Left lobe of liver (tissue), 2 donors: ENCODE data around the gene COPZ1. TPM values are rescaled to one million over a fixed set of nuclear protein-coding genes. Genes with fewer than 3 reads are reported as not detected.
A peak's percentile ranks its signal among the peaks of the same experiment; 100 is the strongest.
"Not testable (repeated sequence)": the region's sequence is repeated elsewhere in the genome, so short reads cannot be mapped to it uniquely, and the experiment has no call there.

Experiments used
- ATAC-seq: fragments of 200-7000 bp; cut with Tn5 transposase; one replicate; pipeline ENCODE4 v1.9.1; 2020; ENCODE audit warnings: mild to moderate bottlenecking, moderate library complexity
- DNase-seq: peaks from one replicate; pipeline ENCODE4 v3.0.0-alpha.2; 2020; ENCODE audit warnings: low spot score
- total RNA-seq: library from RNA; stranded (reverse); gene quantifications from one replicate; pipeline ENCODE4 v1.2.1, GENCODE V29; 2021
- donor health status: DM: no; HTN: no; CAD: no; lungs with moderate emphysema.
- donor health status: DM: no; HTN: yes; CAD: no.

The COPZ1 gene
- total RNA-seq, 1 donor from 2014 or later: 71.7 TPM

GRCh38 chr12:54330442-54330841 lies 5.5 kb downstream of the COPZ1 start:
- no peak for DNase-seq
- no peak for ATAC-seq

- DNase-seq: no peak
- ATAC-seq: no peak
Measured at GRCh38 chr12:54331461-54331860, 6.5 kb downstream of the COPZ1 start.

DNA sequence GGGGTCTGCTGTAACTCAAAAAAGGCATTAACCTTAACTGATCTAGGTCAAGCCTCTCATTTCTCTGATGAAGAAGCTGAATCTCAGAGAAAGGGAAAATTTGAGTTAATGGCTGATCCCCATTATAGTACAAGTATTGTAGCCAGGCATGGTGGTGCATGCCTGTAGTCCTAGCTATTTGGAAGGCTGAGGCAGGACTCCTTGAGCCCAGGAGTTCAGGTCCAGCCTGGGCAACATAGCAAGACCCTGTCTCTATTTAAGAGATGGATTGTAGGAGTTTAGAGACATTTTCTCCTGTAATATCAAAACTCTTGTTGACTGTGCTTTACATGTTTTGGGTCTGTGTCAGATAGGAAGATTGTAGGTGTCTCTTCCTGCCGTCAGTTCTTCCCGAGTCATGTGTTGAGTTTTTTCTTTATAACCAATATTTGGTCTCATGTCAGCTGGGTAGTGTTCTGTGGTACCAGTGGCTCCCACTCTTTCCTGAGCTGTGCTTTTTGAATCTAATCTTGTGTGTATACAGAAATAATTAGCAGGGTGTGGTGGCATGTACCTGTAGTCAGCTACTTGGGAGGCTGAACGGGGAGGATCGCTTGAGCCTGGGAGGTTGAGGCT lies 8.6 kb downstream of the COPZ1 start:
- no peak for DNase-seq

DNA sequence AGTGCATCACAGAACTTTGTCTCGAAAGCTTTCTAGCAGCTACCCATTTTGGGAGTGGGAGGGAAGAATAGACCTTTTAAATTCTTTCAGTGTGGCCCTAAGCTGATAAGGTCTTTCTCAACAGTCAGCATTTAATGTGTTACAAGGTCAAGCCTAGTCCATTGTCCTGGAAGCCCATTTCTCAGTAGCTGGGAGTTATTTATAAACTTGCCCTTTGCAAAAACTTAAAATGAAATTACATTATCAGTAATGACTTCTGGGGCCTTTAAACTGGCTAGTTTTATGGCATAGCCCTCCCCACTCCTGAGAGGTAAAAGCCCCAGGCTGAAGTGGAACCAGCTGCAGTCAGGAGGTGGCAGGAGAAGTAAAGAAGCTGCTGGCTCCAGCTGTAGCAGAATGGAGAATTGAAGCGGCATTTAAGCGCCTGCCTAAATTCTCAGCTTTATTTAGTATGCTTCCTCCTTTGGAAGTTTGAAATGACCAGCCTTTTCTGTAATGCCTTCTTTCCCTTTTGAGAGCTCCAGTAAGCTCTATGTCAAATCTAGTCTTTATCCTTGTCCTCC lies 12.4 kb downstream of the COPZ1 start:
- ATAC-seq: peak; percentile 68
- no peak for DNase-seq

More for the DNA sequence above, 8.6 kb downstream of the COPZ1 start:
- ATAC-seq: no peak

DNA sequence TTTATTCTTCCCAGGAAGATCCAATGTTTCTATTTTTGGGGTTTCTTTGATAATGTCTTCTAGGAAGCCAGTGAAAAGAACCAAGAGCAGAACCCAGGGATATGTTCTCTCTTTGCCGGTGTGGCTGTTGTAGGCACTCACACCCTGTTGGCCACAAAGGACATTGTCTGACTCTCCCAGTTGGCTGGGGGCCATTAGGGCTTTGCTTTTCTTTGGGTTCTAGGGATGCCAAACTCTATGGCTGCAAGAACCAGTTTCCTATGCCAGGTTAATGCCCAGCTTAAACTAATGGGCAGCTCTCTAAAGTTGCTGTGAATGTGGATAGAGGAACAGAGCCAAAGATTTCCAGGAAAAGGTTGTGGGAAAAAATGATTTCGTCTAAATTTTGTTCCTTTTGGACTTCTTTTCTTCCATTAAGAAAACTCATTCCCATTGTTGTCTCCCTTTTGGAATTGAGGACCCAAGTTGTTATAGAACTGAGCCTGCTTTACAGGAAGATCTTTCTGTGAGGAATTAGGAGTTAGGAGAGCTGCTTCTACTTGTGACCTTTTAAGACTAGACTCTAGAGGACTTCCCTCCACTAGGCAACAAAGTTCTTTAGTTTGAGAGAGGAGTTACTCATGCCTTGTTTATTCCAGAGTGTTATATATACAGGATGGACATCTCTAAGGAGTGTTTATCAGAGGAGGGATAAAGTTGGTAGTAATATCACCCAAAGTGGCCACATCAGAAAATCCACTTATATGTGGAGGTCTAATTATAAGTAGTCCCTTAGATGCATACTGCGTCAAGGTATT lies 13.1 kb downstream of the COPZ1 start:
- ATAC-seq (peak; percentile 40), DNase-seq (no peak)

GRCh38 chr12:54338698-54339296 lies 13.9 kb downstream of the COPZ1 start:
- DNase-seq: no peak

GRCh38 chr12:54340846-54341245 lies 15.9 kb downstream of the COPZ1 start:
- ATAC-seq (no peak), DNase-seq (no peak)

More at GRCh38 chr12:54338698-54339296, 13.9 kb downstream of the COPZ1 start:
- ATAC-seq: no peak

DNA sequence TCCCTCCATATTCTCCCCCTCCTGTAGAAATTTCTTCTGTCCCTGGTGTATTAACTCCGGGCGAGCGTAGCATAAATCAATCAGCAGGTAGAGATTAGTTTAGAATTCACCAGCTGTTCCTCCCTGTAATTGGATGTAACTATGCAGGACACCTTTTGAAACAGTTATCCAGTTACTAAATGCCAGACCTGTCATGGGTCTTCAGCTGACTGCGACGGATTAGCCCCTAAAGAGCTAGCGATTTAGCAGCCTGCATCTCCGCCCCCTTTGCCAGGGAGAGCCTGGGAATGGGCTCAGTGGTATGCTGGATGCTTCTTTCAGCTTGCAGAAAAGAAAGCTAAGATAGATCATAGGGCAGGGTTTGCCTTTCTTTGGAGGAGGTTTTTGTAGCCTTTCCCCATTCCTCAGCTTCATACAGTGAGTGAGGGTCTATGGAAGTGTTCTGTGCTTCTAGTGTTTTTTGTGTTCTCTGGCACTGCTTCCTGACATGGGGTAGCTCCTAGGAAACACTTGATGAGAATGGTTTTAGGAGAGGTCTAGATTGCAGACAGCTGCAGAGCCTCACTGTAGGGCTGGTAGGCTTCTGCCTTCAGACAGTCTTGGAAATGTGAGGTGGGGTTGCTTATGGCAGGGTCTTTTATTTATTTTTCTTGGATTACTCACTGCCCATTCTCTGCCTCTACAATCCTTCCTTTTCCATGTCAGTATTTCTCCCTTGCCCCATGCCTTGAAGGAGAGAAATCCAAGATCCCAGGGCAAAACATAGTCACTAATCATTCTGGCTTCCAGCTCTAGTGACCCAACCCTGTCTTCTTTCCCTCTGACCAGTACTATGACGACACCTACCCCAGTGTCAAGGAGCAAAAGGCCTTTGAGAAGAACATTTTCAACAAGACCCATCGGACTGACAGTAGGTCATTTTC lies 16.7 kb downstream of the COPZ1 start:
- no peak for ATAC-seq
- DNase-seq: no peak

- DNase-seq: no peak
- no peak for ATAC-seq
Measured at GRCh38 chr12:54349036-54349435, 24.1 kb downstream of the COPZ1 start.

GRCh38 chr12:54349679-54350078 lies 24.7 kb downstream of the COPZ1 start:
- ATAC-seq: no peak
- no peak for DNase-seq

GRCh38 chr12:54350743-54351142 lies 25.8 kb downstream of the COPZ1 start:
- no peak for ATAC-seq
- no peak for DNase-seq

GRCh38 chr12:54351341-54351740 lies 26.4 kb downstream of the COPZ1 start:
- no peak for ATAC-seq
- no peak for DNase-seq

- no peak for ATAC-seq
- no peak for DNase-seq
Measured at GRCh38 chr12:54352022-54352531, 27.1 kb downstream of the COPZ1 start.

- DNase-seq (peak; percentile 79), ATAC-seq (peak; percentile 92)
Measured at GRCh38 chr12:54352891-54353874, 28.3 kb downstream of the COPZ1 start.

DNA sequence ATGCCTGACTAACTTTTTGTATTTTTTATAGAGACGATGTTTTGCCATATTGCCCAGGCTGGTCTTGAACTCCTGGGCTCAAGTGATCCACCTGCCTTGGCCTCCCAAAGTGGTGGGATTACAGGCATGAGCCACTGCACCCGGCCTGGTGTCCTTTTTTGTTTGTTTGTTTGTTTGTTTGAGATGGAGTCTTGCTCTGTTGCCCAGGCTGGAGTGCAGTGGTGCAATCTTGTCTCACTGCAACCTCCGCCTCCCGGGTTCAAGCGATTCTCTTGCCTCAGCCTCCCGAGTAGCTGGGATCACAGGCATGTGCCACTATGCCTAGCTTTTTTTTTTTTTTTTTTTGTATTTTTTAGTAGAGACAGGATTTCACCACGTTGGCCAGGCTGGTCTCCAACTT lies 29.3 kb downstream of the COPZ1 start:
- DNase-seq, ATAC-seq: not testable (repeated sequence)

DNA sequence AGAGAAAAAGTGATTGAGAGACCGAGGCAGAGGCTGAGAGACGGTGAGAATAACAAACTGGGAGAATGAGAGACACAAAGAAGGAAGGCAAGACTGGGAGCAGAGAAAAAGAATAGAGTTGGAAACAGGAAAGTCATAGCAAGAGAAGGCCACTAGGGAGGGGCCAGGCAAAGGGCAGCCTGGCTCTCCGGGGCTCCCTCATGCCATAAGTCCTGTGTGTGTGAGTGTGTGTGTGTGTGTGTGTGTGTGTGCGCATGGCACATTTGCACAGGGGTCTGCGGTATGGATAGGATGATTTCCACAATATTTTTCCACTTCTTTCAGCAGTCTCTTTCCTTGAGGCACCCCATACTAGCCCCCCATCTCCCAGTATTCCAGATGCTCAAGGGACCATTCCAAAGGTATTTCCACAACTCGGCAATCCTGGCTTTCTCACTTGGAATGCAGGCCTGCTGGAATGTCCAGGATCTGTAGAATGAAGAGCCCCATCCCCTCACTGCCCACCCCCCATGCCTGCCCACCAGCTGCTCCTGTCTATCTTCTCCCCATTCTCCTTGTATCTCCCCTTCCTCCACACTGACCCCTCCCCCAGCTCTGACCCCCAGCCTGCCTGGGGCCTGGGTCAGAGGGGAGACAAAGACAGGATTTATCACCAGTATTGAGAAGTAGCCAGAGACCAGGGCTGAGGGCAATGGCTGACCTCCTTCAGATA lies 30.3 kb downstream of the COPZ1 start:
- ATAC-seq: no peak
- DNase-seq: no peak

GRCh38 chr12:54356228-54356627 lies 31.3 kb downstream of the COPZ1 start:
- no peak for DNase-seq
- ATAC-seq: no peak

DNA sequence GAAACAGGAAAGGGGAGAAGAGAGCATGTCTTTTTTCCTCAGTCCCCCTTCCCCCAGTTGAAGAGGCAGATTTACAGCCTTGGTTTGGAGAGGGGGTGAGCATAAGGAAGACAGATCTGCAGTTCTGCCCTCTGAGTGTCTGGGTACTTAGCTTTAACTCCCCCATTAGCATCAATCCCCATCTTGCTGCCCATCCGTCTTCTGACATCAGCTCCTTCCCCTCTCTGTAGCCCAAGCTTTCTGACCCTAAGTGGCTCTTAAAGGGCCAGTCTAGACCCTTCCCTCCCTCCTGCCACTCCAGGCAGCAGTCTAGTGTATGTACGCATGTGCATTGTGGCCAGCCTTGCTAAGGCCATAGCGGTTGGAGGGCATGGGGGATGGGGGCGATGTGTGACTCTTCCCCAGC lies 32.0 kb downstream of the COPZ1 start:
- ATAC-seq: no peak
- DNase-seq: no peak
